GM19043 (cell line): ENCODE data around the gene RAB4A.
"Not testable (repeated sequence)": the region's sequence is repeated elsewhere in the genome, so short reads cannot be mapped to it uniquely, and the experiment has no call there.

Experiments used
- ATAC-seq: cut with Tn5 transposase; IDR thresholded peaks from one replicate; pipeline ENCODE4 v1.9.1; 2021; ENCODE audit warnings: low read depth; ENCODE audit not compliant: unreplicated experiment

The RAB4A gene

DNA sequence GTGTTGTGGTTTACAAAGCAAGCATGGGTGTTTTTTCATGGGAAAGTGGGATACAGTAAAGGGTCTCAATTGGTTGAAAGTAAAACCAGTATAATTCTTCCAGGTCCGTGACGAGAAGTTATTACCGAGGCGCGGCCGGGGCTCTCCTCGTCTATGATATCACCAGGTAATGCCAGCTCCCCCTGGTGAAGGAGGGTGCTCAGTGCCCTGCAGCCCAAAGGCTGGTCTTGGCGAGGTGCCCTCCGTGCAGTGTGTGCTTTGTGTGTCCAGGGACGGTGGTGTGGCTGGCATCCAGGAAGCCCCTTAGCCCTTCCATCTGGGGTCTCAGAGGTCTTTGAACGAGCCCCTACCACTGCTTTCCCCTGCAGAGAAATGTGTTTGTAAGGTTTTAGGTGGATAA is 24.8 kb downstream of the RAB4A start:
- no peak for ATAC-seq

DNA sequence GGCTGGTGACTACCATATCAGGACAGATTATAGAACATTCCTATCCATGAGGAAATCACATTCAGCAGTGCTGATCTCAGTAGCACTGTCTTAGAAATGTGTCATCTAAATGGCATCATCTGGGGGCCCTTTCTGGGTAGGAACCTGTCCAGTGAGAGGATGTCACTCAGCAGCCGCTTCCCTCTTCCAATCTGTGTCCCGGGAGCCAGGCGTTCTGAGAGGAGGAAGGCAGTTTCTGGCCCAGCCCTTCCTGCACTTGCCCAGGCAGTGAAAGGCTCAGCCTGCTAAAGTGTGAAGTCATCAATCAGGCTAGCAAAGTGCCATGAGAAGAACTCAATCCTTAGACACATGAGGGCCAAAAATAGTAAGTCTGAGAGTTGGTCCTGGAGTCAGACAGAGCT is 25.6 kb downstream of the RAB4A start:
- no peak for ATAC-seq

DNA sequence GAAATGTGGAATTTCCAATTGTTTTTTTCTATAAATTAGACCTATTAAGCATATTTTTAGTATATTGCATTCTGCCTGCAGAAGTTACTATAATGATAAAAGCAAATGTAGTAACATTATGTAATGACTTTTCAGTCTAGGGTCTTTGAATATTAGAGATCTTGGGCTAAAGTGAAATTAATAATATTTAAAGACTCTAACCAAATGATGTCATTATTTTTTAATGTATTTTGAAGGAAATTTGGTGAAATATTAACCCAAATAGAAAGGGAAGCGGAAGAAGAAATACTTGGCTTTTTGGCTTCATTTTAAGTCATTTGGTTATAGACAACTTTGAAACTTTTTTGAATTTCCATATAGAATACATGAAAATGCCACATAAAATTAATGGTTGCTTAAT is 26.8 kb downstream of the RAB4A start:
- no peak for ATAC-seq

DNA sequence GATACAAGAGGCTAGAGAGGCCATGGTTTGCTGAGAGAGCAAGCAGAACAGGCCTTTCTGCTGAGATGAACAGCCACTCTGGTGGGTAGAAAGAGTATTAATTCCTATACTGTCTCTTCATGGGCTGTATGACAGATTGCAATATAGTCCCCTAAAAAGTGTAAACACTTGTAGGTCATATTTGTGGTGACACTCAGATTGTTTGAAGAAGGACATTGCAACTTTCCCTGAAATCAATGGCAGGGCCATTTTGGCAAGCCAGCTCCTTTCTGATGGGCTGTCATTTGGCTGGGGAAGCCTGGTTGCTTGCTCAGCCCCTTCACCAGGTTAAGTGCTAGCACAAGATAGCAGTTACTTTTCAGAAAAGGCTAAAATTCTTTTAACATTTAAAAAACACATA is 27.5 kb downstream of the RAB4A start:
- ATAC-seq: no peak

DNA sequence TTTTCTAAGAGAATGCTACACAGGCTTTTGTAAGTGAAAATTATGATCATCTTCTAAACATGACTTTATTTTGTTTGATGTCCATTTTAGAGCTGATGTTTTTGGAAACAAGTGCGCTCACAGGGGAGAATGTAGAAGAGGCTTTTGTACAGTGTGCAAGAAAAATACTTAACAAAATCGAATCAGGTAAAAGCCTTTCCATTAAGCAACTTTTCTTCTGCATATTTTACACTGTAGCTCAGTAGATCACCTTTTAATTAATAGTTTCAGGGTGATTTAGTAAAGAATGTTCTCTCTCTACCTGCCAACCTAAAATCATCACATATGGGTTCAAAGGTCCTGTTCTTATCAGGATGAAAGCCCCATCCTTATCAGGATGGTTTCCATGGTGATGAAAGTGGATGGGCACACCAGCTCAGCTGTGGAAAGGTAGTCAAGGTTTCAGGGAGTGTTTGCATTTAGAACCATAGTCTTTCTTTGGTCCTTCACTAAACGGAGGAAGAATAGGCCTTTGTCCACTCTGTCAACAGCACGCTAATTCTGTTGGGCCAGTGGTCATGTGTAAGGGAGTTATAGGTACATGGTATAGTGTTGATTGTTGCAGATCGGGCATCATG is 28.1 kb downstream of the RAB4A start:
- ATAC-seq: no peak

DNA sequence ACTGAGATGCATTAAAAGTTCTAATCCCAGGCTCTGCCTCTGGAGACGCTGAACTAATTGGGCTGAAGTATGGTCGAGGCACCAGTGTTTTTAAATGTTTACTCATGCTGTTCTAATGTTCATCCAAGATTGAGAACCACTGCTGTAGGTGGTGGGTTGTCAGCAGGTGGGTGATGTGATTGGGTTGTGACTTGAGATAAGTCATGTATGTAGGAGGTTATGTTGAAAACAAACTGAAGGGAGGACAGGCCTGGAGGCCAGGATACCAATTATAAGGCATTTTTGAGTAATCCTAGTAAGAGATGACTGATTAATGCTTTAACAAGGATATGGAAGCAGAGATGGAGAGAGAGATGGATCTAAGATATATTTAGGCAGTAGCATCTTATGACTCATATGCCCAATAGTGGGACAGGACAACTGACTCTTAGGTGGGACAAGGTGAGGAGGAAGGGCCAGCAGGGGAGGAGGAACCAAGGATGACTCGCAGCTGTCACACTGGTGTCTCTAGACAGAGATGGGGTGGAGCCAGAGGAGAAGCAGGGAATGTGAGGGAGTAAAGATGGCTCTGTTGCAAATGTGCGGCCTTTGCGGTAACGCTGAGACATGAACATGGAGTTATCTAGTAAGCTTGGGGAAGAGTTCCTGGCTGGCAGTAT is 29.3 kb downstream of the RAB4A start:
- ATAC-seq: no peak

DNA sequence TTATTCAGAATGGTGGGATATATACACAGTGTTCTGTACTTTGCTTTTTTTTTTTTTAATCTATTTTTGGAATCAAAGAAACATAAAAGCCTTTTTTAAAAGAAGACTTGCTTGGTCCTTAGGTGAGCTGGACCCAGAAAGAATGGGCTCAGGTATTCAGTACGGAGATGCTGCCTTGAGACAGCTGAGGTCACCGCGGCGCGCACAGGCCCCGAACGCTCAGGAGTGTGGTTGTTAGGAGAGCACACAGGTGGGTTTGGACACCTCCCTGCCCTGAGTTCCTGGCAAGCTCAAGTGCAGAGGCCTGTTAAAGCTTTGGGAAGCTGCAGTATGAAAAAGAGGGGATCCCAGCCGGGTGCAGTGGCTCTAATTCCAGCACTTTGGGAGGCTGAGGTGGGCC is 31.8 kb downstream of the RAB4A start:
- no peak for ATAC-seq

DNA sequence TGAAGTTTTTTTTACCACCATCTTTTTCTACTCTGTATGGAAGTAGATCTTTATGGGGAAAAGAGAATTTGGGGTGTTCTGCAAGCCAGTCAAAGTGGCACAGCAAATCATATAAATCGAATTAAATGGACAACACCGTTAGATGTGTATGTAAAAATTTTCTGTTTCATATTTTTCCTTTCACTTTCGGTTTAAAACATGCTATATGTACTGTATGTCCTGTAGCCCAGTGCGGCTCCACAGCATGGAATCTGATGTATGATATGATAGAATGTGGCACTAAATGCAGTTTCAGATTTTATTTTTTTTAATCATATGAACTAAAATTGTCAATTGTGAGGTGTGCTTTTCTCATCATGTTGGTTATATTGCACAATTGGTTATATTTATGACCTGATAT is 32.9 kb downstream of the RAB4A start:
- no peak for ATAC-seq

DNA sequence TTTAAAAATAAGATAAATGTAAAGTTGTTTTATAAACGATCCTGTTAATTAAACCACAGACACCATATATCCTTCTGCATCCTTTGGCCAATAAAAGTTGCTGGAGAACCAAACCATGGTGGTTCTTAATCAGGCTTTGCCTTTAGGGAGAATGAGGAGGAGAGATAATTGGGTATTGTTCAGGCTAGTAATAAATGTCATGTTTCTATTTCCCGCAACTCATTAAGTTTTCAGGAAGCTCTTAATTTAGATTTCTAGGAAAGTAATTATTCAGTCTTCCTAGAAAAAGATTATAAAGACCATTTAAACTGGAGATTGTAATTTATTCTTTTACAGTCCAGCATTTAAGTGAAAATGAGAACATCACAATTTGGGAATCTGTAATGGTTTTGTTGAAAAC is 34.5 kb downstream of the RAB4A start:
- ATAC-seq: no peak

DNA sequence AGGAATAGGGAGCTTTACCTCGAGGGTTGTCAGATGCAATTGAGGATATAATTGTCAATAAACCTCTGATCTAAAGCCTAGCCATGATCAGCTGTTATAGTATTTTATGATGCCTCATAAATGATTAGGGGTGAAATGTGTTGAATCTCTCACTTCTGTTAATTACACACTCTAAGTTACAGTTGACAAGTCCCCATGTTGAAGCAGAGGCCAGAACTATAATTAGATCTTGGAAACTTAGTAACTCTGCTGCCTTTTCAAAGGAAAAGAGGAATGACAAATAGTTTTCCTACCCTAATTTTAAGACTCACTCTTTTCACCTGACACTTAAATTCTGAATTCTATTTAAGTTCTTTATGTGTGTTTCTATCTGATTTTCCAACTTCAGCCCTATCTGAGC is 38.2 kb downstream of the RAB4A start:
- ATAC-seq: no peak

DNA sequence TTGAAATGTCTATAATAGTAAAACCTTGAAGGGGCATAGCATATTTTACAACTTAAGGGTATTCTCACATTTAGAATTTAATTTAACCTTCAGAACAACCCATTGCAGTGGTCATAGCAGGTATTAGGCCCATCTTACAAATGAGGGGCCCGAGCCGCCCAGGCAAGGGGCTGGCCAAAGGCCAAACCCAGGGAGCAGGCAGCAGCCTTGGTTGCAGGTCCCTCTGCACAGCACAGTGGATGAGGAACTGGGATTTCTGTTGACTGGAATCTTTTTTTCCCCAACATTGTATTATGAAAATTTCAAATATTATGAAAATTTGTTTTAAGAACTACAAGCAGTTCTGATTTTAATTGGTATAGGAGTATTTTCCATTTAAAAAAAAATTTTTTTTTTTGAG is 38.8 kb downstream of the RAB4A start:
- ATAC-seq: no peak

DNA sequence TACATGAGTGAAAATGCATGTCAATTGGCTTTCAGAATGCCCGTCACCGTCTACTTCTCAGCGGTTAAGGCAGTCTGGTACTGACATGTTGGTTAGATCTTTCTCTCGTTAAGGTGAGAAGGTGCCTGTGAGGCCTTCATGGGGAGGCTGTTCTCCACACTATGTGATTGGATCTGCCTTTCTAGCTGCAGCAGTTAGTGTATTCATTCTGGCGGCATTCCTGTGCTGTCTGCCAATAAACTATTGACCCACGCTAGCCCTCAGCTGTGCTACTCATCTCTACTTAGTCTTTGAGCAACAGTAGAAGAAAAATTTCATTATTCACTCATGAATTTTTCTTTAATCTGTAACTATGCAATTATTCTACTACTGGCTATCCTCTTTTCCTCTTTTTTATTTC is 39.9 kb downstream of the RAB4A start:
- no peak for ATAC-seq

DNA sequence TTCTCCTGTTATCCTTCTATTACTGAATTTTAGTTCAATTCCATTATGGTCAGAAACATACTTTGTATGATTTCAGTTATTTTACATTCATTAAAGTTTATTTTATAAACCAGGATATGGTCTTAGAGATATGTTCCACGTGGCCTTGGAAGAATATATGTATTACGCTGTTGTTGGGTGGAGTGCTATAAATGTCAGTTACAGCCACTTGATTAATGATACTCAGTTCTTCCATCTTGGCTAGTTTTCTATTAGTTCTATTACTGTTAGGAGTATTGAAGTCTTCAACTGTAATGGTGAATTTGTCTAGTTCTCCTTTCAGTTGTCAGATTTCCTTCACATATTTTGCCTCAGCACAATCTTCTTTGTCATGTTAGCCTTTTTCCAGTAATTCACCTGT is 45.3 kb downstream of the RAB4A start:
- ATAC-seq: no peak

DNA sequence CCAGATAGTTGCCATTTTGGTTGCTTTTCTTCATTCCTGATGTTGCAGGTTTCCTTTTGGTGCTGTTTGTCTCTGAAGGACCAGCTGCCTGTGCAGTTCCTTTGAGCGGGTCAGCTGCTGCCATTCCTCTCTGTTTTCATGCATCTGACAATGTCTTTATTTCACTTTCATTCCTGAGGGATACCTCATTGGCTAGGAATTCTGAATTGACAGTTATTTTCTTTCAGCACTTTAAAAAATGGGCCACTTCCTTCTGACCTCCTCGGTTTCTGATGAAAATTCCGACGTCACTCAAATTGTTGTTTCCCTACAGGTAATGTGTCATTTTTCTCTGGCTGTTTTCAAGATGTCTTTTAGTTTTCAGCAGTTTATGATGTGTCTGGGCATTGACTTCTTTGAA is 47.1 kb downstream of the RAB4A start:
- ATAC-seq: no peak

DNA sequence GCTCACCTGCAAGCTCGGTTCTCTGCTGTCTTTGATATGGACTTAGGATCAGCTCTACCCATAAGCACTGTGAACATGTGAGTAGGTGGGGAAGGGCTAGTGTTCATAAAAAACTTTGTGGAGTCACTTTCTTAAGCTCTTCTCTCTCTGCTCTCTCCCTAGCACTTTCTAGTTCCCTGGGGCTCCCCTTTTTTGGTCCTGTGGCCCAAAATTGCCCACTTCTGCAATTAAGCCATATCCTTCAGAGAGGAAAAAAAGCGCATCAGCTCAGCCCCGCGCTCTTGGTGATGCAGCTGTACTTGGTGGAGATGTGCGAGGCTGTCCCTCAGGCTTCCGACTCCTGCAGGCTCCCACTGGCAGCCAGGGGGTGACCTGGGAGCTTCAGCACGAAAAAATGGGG is 48.6 kb downstream of the RAB4A start:
- no peak for ATAC-seq

DNA sequence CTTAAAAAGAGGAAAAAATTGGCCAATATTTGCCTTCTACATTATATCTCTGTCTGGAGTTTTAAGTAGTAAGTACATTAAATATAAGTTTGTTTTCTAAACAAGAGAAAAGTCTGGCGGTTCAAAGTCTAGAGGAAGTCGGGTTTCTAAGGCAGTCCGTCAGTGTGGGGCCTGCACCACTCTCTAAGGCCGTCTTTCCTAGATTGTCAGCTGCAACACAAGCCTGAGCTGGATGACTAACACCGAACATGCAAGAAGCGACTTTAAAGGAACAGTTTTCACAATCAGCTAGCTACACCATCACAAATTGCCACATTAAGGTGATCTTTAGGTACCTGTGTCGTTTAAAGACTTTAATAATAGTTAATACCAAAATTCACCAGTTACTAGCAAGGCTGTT is 52.3 kb downstream of the RAB4A start:
- ATAC-seq: no peak

DNA sequence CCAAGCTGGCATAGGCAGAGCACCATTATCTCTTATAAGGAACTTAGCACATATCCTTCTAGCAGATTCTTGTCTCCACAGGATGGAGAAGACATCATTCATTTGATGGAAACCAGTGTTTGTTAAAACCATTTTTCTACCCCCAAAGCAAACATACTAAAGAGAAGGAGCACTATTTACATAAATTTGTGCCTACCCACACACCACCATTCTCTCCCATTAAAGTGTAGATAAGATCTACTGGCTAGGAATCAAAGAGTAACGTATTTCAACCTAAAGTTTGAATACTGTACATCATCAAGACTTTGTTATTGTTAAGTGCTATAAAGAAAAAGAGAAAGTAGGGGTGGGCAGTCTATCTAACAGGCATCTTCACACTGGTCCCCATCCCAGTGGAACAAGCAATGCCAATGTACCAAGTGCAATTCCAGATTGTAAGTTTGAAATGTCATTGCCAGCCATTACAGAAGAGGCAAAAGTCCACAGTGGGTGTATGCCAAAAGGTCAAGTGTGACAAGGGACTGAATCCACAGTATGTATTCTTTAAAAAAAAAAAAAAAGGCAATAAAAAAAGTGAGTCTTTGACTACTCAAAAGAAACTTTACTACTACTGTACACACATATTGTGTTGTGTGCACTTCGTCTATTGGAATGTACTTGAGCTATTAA is 53.1 kb downstream of the RAB4A start:
- no peak for ATAC-seq

DNA sequence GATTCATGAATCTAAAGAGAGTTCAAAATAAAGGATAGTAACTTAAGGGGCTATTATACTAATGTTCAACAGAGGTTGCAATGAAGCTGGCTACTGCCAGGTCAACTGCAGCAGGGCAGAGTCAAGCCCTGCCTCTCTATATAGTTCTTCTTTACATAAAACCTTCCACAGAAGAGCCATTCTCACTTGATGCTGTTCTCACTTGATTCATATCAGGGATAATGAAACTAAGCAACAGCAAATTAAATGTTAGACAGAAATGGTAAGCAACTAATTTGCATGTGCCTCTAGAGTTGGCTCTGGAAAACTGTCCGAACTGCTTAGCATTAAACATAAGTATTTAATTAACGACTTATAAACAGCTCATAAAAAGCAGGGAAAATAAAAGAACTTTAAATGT is 54.5 kb downstream of the RAB4A start:
- no peak for ATAC-seq

DNA sequence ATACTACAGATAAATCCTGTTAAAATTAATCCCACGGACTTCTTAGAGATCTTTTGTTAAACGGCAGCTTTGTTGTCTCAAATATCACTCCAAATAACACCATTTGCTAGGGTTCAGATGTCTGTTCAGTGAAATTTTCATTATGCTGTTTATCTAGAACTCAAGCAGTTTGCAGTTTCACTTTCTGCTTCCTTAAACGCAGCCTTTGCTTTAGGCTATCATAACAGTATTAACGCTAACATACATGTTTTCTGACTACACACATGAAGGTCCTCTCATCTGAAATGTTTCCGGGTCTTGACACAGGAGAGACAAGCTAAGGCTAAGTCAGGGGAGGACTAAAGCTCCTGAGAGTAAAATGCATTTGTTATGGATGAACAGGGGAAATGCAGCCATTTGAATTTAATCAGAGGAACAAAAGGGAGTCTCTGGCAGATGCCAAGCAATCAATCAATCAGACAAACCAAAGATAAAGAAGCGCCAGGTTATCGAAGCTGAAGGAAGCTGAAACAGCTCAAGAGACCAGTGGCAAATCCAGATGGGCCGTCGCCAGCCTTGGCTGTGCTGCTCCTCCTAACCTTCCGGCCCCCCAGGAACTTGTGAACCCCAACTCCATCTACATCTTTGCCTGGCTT is 55.1 kb downstream of the RAB4A start:
- no peak for ATAC-seq

DNA sequence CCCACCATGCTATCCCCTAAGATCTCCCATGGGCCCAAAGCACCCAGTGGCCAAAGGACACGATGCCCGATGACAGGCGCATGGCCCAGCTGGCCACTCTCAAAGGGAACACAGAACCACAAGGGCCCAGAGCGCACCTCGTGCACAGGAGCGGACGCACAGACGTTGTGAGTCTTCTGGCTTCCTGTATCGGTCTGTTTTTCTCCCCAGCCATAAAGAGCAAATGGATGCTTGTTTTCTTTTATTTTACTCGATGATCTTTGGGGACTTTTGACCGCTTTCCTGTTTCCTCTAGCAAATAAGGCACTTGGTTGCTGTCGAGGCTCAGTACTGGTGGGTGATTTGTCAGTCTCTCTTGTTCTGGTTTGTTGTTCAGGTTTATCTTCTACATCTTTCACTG is 55.7 kb downstream of the RAB4A start:
- ATAC-seq: no peak

DNA sequence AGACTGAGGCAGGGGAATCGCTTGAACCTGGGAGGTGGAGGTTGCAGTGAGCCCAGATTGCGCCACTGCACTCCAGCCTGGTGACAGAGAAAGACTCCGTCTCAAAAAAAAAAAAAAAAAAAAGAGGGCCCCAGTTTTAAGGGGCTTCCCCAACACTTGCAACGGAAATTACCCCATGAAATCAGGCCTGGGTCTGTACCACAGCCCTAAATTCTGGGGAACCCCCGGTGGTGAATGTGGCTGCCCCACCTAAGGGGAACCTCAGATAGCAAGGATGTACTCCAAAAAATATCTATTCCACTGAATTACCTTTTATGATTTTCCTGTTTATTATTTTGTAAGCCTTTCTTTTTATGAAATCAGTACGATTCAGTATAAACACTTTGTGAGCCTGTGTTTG is 56.9 kb downstream of the RAB4A start:
- not testable (repeated sequence) for ATAC-seq
